MM.1S (cell line): ENCODE data around the gene TBXT.

Experiments
- DNase-seq: peaks from one replicate; pipeline ENCODE4 v3.0.0-alpha.2; 2015
- H2AFZ ChIP-seq: fragments of 300-600 bp; sonication (generic); 2 replicates; pipeline ENCODE4 v1.6.0; 2016; ENCODE audit warnings: antibody characterized with exemption, low read length
- H3F3A ChIP-seq: fragments of 300-600 bp; sonication (generic); 2 replicates; pipeline ENCODE4 v1.6.1; 2016; ENCODE audit warnings: mild to moderate bottlenecking, antibody characterized with exemption, low read length, moderate library complexity, mixed read lengths; ENCODE audit not compliant: insufficient read depth
- H3K27ac ChIP-seq: fragments of 300-600 bp; sonication (generic); 2 replicates; pipeline ENCODE4 v1.5.1; 2016; ENCODE audit warnings: mild to moderate bottlenecking, low read length
- H3K27me3 ChIP-seq: fragments of 300-600 bp; sonication (generic); replicated peaks from 2 replicates; pipeline ENCODE4 v1.6.0; 2016; ENCODE audit warnings: low read length; ENCODE audit not compliant: insufficient read depth
- H3K36me3 ChIP-seq: fragments of 300-600 bp; sonication (generic); replicated peaks from 2 replicates; pipeline ENCODE4 v1.6.1; 2016; ENCODE audit warnings: mild to moderate bottlenecking, low read length, mixed read lengths; ENCODE audit not compliant: insufficient read depth
- H3K4me1 ChIP-seq: fragments of 300-600 bp; sonication (generic); 2 replicates; pipeline ENCODE4 v1.6.1; 2016; ENCODE audit warnings: low read length, mixed read lengths
- H3K4me2 ChIP-seq: fragments of 300-600 bp; sonication (generic); 2 replicates; pipeline ENCODE4 v1.6.0; 2016; ENCODE audit warnings: low read depth, low read length
- H3K4me3 ChIP-seq: fragments of 300-600 bp; sonication (generic); 2 replicates; pipeline ENCODE4 v1.5.1; 2016; ENCODE audit warnings: low read length, mixed read lengths
- H3K79me2 ChIP-seq: fragments of 300-600 bp; sonication (generic); 2 replicates; pipeline ENCODE4 v1.6.1; 2016; ENCODE audit warnings: mixed run types, low read length, mixed read lengths
- H3K9ac ChIP-seq: fragments of 300-600 bp; sonication (generic); 2 replicates; pipeline ENCODE4 v1.6.1; 2016; ENCODE audit warnings: low read length, mixed read lengths
- H3K9me2 ChIP-seq: fragments of 300-600 bp; sonication (generic); replicated peaks from 2 replicates; pipeline ENCODE4 v1.6.1; 2016; ENCODE audit warnings: mild to moderate bottlenecking, low read length, mixed read lengths; ENCODE audit not compliant: insufficient read depth
- H3K9me3 ChIP-seq: fragments of 300-600 bp; sonication (generic); replicated peaks from 2 replicates; pipeline ENCODE4 v1.6.1; 2016; ENCODE audit warnings: mild to moderate bottlenecking, low read length, mixed read lengths; ENCODE audit not compliant: insufficient read depth
- H4K20me1 ChIP-seq: fragments of 300-600 bp; sonication (generic); 2 replicates; pipeline ENCODE4 v1.6.1; 2016; ENCODE audit warnings: mild to moderate bottlenecking, low read length, moderate library complexity, mixed read lengths; ENCODE audit not compliant: insufficient read depth
- EZH2 ChIP-seq: fragments of 300-600 bp; sonication (generic); optimal IDR thresholded peaks from 2 replicates; pipeline ENCODE3; 2017; ENCODE audit warnings: low read depth, mild to moderate bottlenecking, antibody characterized with exemption, low read length, mixed read lengths
- EZH2phosphoT487 ChIP-seq: fragments of 300-600 bp; sonication (generic); IDR thresholded peaks from 2 replicates; pipeline ENCODE4 v1.6.1; 2018; ENCODE audit warnings: antibody characterized with exemption, low read length
- TF ChIP-seq, protein P1 (sequence below): fragments of 300-600 bp; sonication (generic); IDR thresholded peaks from 2 replicates; pipeline ENCODE4 v1.5.1; 2016; ENCODE audit warnings: antibody characterized with exemption, low read length, mixed read lengths

TBXT gene

GRCh38 chr6:166162599-166163342 lies 4.9 kb downstream of the TBXT start:
- Histone ChIP-seq H3K4me2 (no peak overlapping the region), H3K79me2 (no peaks in the 10 kb centered on the region), H4K20me1 (no peaks in the 10 kb centered on the region), H3K4me3 (no peak overlapping the region), H3K36me3 (no peaks in the 10 kb centered on the region), H3K9ac (no peak overlapping the region), H2AFZ (no peak overlapping the region), H3K9me3 (no peaks in the 10 kb centered on the region), H3K27me3 (no peaks in the 10 kb centered on the region), H3K9me2 (no peaks in the 10 kb centered on the region), H3F3A (no peaks in the 10 kb centered on the region), H3K27ac (no peak overlapping the region), H3K4me1 (no peaks in the 10 kb centered on the region)
- no peak for DNase-seq
- TF ChIP-seq, protein P1, sequence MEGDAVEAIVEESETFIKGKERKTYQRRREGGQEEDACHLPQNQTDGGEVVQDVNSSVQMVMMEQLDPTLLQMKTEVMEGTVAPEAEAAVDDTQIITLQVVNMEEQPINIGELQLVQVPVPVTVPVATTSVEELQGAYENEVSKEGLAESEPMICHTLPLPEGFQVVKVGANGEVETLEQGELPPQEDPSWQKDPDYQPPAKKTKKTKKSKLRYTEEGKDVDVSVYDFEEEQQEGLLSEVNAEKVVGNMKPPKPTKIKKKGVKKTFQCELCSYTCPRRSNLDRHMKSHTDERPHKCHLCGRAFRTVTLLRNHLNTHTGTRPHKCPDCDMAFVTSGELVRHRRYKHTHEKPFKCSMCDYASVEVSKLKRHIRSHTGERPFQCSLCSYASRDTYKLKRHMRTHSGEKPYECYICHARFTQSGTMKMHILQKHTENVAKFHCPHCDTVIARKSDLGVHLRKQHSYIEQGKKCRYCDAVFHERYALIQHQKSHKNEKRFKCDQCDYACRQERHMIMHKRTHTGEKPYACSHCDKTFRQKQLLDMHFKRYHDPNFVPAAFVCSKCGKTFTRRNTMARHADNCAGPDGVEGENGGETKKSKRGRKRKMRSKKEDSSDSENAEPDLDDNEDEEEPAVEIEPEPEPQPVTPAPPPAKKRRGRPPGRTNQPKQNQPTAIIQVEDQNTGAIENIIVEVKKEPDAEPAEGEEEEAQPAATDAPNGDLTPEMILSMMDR: no peak
- TF ChIP-seq EZH2phosphoT487 (no peak), EZH2 (no peak)

- H3K27ac ChIP-seq: no peak overlapping the region
- H3K36me3 ChIP-seq: no peaks in the 10 kb centered on the region
- no peaks in the 10 kb centered on the region for H4K20me1 ChIP-seq
- H3K4me2 ChIP-seq: no peak overlapping the region
- H3K79me2 ChIP-seq: no peaks in the 10 kb centered on the region
- no peak for DNase-seq
- no peak overlapping the region for H3K9ac ChIP-seq
- TF ChIP-seq EZH2 (no peak), EZH2phosphoT487 (no peak)
- TF ChIP-seq, protein P1: no peak
- no peaks in the 10 kb centered on the region for H3K4me1 ChIP-seq
- H3F3A ChIP-seq: no peaks in the 10 kb centered on the region
- H3K9me2 ChIP-seq: no peaks in the 10 kb centered on the region
- H3K9me3 ChIP-seq: no peaks in the 10 kb centered on the region
- no peak overlapping the region for H2AFZ ChIP-seq
- H3K4me3 ChIP-seq: no peak overlapping the region
- H3K27me3 ChIP-seq: no peaks in the 10 kb centered on the region
Measured at GRCh38 chr6:166157930-166158617, 9.6 kb downstream of the TBXT start.

- Histone ChIP-seq H3K36me3 (no peaks in the 10 kb centered on the region), H3K27ac (no peak overlapping the region), H3K4me1 (no peaks in the 10 kb centered on the region), H3K4me2 (no peak overlapping the region), H2AFZ (no peak overlapping the region), H3K9me2 (no peaks in the 10 kb centered on the region), H3K79me2 (no peaks in the 10 kb centered on the region), H3K4me3 (no peak overlapping the region), H4K20me1 (no peaks in the 10 kb centered on the region), H3F3A (no peaks in the 10 kb centered on the region), H3K9me3 (no peaks in the 10 kb centered on the region), H3K27me3 (no peaks in the 10 kb centered on the region), H3K9ac (no peak overlapping the region)
- TF ChIP-seq, protein P1: no peak
- DNase-seq: no peak
Measured at GRCh38 chr6:166156942-166157341, 10.7 kb downstream of the TBXT start.
